Fibroblast of skin of right quadriceps (primary cell): ENCODE data around the gene VAV2.
A peak's percentile ranks its signal among the peaks of the same experiment; 100 is the strongest.

Experiments
- DNase-seq: peaks from one replicate; pipeline ENCODE4 v3.0.0-alpha.2; 2013

VAV2 gene

DNA sequence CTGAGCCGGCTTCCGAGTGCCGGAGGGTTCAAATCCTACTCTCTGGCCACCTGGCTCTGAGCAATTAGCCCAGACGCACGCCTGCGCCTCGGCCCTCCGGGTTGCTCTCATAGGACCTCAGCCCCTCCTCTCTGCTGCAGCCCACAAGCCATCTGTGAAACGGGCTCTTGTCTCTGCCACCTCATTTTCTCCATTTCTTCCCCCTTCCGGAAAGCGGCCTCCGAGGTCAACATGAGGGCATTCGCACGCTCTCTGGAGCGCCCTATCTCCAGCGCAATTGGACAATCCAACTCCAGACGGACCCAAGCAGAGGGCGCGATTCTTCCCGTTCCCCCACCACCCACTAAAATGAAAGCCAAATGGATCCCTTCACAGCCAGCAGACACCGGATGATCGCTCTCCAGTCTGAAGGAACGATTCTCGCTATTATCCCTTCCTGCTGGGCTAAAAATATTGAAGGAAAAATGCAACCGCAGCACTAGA, 41.5 kb downstream of the VAV2 start:
- peak; percentile 29 for DNase-seq

DNA sequence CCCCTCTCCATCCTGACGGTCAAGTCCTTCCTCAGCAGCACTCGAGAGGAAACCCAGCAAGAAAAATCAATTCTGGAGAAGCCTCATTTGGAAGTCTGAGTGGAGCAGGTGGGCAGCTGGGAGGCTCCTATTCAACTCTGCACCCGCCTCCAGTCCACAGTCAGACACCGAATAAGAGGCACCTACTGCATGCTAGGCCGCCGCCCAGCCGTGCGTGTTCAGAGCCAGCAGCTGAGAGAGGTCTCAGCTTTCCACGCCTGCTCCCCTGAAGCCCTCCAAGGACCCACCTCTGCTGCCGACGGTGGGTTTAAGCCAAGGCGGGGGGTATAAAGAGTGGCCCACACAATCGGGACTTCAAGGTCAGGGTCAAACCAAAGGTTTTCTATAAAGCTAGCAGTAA, 41.9 kb downstream of the VAV2 start:
- no peak for DNase-seq

DNA sequence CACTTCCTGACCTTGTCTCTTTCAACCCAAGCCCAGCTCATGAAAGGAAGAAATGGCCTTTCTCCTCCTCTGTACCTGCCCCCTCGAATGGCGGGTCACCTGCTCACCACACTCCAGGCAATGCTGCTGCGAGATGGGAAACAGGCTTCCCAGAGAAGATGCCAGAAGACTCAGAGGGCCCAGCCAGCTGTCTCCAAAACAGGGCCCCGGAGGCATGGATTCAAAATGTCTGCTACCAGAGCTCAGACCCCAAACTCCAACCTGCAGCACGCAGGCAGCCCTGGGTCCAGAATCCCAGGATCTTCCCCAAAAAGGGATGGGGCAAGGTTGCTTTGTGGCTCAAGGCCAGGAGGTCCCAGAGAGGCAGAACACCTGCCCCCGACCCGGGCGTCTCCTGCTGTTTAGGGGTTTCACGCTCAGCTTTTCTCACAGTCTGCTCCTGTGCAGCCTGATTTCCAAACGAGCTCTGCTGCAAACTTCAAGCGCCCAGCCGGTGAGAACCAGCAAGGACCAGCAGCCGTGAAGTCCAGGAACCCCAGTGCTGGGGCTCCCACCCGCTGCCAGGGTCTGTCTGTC, 42.5 kb downstream of the VAV2 start:
- DNase-seq: no peak

DNA sequence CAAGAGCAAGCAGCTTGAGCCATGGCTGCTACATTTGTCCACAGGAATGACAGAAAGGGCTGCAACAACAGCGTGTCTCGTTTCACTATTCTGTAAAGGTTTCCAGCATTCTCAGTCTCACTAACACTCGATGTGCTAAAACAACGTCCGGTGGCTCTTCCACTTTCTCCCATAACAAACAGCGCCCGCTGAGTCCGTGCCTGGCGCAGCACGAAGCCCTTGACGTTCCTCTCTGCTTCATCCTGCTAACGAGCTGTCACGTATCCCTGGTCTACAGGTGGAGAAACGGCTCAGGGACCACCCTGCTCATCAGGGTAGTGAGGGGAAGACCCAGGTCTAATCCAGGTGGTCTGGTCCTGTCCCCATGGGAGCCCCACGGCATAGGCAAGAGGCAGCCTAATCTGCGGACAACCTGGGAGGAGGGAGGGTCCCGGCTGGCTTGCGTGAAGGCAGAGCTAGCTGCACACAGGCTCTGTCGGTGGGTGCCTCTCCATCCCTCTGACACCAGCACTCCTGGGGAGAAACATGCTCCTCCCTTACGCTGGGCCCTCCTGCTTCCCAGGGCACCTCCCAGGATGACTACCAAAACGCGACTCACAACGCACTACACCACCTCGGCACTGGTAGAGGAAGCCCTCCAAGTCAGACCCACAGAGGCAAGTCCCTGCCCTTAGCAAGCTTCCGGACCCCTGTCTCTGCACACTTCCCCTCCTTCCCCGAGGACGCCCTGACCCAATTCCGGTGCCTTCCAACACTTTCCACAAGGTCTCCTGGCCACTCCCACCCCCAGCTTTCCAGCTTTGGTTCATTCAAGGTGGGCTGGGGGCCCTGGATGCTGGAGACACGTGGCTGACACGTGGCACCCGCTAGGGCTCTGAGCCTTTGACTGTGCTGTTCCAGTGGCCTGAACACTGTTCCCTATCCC, 43.3 kb downstream of the VAV2 start:
- no peak for DNase-seq

DNA sequence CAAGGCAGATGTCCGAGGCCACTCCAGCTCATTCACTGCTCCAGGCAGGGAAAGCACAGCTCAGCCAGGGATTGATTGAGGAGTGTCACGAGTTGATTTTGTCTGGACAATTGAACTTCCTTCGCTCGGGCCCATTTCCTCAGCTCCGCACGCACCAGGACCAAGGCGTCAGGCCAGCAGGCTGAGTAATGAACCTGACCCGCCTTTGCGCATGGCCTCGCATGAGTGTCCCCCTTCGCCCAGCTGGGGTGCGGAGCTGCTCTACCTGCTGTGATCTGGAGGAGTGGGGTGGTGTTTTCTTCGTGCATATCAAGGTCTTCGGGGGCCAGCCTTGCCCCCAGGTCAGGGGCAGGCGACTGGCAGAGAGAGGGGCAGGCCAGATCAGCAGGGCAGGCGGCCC, 44.0 kb downstream of the VAV2 start:
- DNase-seq: no peak

DNA sequence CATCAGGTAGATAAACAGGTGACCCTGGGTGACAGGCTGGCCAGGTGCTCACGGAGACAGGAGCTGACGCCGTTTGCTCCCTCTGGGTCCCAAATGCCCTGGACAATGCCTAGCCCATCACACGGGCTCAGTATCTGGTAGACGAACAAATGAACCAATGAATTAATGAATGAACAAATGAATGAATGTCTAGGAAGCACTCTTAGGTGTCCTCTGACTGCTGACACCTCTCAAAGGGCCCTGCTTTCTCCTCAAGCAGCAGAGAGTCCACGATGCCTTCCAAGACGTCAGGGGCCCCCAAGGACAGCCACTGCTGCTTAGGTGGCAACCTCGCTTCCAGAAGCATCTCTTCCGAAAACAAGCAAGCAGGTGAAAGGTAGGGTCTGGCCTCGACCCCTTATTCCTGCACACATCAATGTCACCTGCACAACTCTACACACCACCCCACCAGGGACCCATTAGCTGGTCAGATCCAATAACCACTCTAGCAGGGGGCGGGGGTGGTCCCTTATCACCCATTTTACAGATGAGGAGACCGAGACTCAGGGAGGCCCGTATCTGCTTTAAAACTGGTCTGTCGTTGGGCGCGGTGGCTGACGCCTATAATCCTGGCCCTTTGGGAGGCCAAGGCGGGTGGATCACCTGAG, 45.2 kb downstream of the VAV2 start:
- DNase-seq: no peak

DNA sequence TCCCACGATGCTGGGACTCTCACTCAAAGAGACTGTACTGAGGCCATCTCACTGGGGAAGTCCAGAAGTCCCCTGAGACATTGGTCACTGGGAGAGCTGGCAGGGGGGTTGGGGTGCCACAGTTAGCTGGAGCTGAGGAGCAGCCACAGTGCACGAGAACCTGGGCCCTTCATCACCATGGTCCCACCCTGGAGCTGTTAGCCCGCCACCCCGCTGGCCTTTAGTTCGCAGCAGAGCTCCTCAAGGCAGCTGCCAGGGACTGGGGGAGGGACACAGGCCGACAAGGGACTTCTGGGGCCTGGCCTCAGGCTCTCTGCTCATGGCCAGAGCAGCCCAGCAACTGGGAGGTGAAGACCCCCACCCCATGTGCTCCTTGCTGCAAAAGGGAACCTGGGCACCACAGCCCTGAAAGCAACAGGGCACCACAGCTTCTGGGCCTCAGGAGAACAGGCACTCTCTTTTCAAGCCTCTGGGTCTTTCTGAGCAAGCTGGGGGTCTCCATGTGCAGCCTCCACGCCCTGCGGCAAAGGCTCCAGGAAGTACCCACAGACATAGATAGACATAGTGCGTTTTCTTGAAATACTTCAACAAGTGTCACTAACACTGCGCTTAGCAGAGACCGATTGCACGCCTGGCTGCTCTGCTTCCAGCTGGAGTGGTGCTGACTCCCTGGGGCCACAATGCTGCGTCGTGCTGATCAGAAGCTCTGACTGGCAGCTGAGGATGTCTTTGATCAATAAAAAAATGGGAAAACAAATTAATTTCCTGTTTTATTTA, 46.0 kb downstream of the VAV2 start:
- DNase-seq: no peak

DNA sequence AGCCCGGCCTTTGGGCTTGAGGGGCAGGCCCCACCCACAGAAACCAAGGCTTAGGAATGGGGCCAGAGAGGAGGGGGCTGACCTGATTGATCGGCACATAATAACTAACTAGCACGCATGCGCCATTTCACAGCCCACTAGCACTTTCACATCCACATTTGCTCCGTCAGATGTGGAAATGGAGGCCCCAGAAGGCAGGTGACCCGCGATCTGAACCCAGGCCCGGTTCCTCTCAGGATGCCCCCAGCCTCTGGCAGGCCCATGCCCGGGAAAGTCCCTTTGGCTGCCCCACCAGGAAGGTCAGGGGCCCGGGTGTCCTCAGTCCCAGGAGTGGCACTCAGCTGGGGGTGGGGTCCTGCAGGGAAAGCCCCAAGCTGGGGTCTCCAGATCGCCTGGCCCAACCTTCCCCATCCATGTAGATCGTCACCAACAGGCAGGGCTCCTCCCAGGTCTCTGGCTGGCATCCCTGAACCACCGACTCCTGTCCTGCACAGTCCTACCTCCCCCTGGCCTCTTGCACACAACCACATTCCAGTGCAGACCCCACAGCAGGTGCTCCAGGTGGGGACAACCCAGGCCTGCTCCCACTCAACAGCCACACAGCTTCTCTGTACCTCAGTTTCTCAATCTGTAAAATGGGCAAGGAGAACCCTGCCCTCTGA, 46.7 kb downstream of the VAV2 start:
- no peak for DNase-seq

DNA sequence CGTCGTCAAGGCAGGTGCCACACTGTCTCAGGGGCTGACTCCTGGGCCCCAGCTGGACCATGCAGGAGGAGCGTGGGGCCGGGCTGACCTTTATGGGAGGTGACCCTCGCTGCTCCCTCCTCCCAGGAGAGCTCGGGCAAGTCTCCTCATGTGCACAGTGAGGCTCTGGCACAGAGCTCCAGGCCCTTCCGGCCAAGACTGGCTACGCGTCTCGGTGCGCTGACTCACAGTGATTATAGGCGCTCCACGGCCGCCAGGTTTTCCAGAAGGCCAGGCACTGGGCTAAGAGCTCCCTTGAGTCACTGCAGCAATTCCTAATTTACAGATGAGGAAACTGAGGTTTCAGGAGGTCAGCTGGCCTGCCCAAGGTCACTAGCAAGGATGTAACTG, 47.4 kb downstream of the VAV2 start:
- DNase-seq: peak; percentile 35

DNA sequence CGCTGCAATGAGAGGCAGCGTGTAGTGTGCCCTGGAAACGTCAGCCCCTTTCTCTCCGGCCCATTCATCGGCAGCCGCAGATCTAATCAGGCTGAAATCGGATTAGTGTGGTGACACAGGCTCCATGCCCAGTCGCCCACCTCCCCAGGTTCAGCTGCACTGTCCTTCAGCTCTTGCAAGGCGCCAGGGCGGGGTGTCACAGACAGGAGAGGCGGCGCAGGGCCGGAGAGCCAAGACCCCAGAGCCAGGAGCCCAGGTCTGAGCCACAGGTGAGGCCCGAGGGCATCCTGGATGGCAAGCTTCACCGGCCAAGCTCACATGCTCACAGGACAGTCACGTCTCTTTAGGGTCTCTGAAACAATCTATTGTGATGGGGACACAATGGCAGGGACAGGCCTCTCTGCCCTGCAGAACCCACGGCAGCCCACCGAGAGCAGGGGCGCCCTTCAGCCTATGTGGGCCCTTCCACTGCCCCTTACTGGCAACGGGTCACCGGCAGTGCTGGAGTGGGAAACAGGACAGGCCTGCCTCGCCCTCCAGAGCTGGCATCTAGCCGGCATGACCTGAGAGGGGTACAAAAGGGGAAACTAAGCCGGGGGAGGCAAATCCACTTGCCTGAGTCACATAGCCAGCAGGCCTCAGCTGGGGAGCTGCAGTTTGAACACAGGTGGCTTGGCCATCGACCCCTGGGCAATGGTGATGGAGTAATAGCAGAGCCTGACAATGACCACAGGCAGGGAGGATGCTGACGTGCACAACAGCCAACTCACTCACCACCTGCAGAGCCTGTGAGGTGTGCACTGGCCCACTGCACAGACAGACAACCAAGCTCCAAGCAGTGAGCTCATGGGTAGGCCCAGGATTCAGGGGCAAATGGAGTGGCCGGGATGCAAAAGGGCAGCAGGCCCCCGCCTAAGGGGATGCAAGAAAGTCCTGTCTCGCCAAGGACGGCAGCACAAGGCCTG, 48.1 kb downstream of the VAV2 start:
- DNase-seq: no peak

DNA sequence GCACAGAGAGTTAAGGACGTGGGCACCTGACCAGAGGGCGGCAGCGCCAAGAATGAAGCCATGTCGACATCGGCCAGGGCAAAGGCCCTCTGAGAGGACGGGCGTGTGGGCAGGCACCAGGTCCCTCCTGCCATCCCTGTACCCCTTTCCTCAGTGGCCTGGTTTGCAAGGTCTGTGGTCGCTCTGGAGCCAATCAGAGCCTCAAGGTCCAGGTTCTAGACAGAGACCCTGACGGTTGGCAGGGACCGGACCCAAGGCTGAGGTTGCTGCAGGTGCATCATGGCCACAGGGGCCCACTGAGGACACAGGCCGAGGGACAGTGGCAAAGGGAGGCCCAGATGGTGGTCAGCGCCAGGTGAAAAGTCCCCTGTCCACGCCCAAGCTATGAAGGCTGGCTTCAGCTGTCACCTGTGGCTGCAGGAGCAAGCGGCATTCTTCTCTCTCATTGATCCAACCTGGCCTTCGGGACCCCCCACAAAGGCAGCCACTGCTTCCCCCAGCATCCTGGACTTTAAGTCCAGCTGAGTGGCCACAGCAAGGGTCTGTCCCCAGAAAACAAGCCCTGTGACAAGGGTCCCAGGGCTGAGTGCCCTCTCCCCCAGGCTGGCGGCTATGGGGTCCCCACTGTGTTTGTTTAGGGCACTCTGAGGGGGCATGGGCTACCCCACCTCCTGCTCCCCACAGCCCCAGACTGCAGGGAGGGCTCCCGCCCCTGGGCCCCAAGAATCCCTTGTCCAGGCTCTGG, 48.9 kb downstream of the VAV2 start:
- DNase-seq: no peak

DNA sequence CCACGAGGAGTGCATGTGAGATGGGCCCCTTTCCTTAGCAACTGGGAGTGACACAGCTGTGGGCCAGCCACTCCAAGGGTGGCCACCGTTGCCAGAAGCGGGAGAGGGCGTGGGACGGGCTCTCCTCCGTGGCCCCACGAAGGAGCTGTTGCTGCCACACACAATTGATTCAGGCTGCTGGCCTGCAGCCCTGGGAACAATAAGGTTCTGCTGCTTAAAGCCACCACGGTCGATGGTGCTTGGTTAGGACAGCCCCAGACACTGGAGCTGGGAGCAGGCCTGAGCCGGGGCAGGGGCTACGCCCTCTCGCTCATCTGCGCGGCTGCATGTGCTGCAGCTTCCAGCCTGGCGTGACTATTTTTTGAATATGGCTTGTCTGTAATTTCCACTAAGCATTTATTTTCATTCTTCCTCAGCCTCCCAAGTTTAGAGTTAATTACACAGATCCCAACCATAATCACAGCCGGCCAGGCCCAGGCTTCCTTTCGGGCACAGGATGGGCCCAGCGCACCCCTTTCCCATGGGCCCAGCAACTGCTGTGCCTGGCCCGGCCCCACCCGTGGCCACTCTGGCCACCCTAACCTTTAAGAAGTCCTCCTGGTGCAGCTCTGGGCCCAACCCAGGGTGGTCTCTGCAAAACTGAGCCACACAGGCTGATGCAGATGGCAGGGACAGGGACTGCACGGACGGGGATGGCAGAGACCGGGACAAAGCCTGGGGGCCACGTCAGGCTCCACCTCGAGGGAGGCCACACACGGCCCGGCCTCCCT, 49.7 kb downstream of the VAV2 start:
- DNase-seq: no peak

DNA sequence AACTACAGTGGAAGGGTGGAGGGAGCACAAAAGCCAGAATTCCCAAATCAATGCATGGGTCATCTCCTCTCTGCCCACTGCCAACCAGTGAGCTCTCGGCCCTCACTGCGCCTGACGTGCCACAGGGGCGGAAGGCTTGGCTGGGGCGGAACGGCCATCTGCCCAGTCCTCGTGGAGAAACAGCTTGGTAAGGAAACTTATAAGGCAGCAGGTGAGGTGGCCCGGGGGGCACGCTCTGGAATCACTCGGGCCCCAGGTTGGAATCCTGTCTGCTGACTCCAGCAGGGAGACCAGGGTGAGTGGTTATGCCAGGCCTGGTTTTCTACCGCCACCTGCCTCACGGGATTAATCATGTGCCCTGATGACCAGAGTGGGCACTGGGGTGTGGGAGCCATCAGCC, 52.3 kb downstream of the VAV2 start:
- DNase-seq: no peak

DNA sequence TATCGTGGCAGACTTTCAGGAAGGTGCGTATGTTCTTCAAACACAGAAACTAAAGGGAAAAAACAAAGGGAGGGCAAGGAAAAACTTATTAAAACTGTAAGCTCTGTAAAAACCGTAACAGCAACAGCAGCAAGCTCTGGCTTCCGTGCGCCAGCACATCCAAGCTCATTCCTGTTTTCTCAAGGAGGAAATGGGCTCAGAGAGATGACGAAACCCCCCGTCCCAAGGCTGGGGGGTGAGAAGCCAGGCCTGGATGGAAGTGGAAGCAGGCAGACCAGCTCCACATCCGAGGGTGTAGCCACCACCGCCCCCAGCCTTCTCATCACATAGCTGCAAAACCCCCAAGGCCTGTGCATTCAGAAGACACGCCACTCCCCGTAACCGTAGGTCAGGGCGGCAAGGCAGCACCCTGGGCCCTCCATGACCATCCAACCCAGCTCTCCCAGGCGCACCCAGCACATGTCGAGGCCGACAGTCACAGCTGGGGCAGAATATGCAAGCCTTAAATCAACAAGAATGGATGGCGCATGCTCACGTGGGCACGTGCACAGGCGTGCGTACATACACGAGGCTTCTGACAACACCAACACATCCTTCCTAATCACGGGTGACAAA, 52.8 kb downstream of the VAV2 start:
- DNase-seq: no peak

DNA sequence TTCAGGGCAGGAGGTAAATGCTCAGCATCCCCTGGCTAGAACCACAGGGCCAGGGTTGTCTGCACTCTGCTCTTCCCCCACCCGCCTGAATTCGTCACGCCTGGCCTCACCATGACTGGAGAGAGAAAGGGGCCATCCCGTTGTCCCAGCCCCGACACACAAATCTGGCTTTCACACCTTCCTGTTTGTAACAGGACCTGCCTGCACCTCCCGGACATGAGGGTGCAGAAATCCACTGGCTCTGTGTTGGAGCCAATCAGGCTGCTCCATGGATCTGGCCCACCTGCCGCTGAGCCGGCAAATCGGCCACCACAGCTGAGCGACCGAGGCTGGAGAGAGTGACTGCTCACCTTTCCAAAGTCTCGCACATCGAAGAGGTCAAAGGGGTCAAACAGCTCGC, 53.4 kb downstream of the VAV2 start:
- DNase-seq: no peak

DNA sequence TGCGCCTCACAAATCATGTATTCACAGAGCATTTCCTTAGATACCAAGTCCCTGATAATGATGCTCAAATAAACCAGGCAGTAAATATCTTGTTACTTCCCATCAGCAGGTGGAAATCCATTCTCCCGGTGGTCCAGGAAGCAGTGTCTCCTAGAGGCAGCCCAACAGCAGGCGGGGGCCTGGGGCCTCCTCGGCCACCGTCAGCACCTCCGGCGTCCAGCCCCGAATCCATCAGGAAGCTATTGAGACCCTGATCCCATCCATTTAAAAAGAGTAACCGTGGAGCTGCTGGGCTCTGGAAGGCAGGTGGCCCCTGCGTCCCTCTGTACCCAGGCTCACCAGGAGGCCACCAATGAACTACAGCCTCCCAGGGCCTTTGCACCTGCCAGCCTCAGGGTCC, 54.0 kb downstream of the VAV2 start:
- DNase-seq: no peak

DNA sequence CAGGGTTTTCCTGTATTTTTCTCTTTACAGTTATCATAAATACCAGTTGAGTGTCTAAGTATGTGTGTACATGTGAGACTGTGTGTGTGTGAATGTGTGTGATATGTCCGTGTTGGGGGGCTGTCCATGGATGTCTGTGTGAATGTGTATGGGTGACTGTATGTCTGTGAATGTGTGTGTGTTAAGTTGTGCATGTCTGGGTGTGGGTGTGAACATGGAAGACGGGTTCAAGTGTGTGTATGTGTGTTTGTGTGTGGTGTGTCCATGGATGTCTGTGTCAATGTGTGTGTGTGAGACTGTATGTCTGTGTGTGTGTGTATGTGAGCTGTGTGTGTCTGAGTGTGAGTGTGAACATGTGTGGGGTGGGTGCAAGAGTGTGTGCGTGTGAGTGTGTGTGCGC, 55.0 kb downstream of the VAV2 start:
- DNase-seq: no peak

DNA sequence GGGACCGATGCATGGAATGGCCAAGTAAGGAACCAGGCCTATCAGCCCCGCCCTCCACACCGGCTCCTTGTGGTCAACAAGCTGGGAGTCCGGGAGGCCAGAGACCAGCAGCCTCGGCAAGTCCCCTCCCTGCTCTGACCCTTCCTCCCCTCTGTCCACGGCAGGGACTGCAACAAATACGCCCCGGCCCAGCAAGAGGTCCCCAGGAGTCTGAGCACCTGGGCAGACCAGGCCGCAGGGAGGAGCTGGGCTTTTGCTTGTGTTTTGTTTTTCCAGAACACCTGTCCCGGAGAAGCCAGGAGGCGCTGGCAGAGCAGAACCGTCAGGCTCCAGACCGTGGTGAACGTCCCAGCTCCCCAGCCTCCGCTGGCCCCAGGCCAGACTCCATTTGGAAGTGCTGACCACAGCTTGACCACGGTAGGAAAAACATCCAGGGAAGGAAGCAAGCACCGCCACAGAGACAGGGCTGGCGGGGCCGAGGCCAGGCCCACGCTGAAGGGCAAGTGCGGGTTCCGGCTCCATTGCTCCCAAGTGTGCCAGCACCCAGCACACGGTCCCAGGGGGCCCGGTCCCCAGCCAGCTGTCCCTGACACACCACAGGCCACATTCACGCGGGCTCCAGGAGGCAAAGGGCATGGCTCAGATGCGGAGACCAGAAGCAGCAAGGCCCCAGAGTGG, 56.7 kb downstream of the VAV2 start:
- DNase-seq: peak; percentile 35
